Vagina (tissue), 2 donors: ENCODE data around the gene COPS4.

Experiments used
- POLR2A ChIP-seq, 2 donors: fragments of 450-650 bp; IDR thresholded peaks; one replicate each; pipeline ENCODE4 v1.6.1; 2017; ENCODE audit warnings: antibody characterized with exemption in 2 of 2, mild to moderate bottlenecking in 2 of 2, moderate library complexity in 2 of 2
- POLR2AphosphoS5 ChIP-seq, 2 donors: sonication (generic); formaldehyde crosslinking; IDR thresholded peaks; one replicate each; pipeline ENCODE4 v1.9.0; 2017; ENCODE audit warnings: antibody characterized with exemption in 2 of 2, mild to moderate bottlenecking in 2 of 2, low read depth in 1 of 2; ENCODE audit not compliant: insufficient read depth in 1 of 2
- TF ChIP-seq, protein P1 (sequence below), 3 experiments: fragments of 450-650 bp in 2 of 3; fragments of 200-600 bp in 1 of 3; sonication (generic) in 1 of 3; IDR thresholded peaks; one replicate each; pipeline ENCODE4 v1.5.1; 2017 to 2019; ENCODE audit warnings: antibody characterized with exemption in 3 of 3, mild to moderate bottlenecking in 2 of 3, moderate library complexity in 2 of 3

DNA sequence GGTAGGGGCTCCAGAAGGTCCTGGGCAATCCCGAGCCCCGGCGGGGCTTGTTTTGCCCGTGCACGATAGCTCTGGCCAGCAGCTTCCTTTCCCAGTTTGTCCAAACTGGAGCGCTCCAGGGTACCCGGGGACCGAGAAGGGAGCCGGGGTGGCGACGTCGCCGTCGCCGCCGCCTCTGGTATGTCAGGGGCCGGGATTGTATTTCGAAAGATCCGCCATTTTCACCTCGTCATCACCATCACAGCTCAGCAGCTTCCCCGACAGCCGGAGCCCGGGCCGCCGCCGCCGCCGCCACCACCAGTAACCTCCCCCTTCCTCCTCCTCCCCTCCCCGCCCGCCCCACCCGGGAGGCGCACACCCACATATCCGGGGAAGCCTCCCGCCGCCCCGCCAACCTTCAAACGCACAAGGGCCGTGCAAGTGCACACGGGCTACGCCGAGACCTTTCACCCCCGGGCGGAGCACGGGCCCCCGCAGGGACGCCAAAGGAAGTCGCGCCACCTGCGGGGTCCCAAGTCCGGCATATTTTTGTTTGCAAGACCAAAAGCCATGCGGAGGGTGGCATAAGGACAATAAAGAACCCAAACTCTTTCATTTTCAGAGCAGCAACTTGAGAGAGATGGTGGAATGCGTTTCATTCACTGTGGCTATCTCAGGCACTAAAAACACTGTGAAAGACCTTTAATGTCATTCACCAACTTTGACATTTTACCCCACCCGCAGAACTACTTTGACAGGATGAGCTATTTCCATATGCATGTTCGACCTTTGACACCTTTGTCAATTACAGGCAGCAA lies 24.3 kb upstream of the COPS4 start, which contains the start of gene LIN54:
- TF ChIP-seq, protein P1, sequence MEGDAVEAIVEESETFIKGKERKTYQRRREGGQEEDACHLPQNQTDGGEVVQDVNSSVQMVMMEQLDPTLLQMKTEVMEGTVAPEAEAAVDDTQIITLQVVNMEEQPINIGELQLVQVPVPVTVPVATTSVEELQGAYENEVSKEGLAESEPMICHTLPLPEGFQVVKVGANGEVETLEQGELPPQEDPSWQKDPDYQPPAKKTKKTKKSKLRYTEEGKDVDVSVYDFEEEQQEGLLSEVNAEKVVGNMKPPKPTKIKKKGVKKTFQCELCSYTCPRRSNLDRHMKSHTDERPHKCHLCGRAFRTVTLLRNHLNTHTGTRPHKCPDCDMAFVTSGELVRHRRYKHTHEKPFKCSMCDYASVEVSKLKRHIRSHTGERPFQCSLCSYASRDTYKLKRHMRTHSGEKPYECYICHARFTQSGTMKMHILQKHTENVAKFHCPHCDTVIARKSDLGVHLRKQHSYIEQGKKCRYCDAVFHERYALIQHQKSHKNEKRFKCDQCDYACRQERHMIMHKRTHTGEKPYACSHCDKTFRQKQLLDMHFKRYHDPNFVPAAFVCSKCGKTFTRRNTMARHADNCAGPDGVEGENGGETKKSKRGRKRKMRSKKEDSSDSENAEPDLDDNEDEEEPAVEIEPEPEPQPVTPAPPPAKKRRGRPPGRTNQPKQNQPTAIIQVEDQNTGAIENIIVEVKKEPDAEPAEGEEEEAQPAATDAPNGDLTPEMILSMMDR (IDR thresholded peaks at IDR 0.05): no peak
- TF ChIP-seq POLR2A (IDR thresholded peaks at IDR 0.05): no peak
- peak in 1 of 2 donors; percentile 62 for TF ChIP-seq POLR2AphosphoS5 (IDR thresholded peaks at IDR 0.05; ENCODE audit: insufficient read depth in 1 of 2, low read depth in 1 of 2)
